OCI-LY3 (cell line): ENCODE data around the gene GPR31.

ENCODE experiments used
- H2AFZ ChIP-seq: fragments of 200-600, 300-600 bp; shearing (Covaris generic); 2 replicates; pipeline ENCODE4 v1.6.0; 2014; ENCODE audit warnings: antibody characterized with exemption, low read depth, low read length
- H3K27ac ChIP-seq: fragments of 200-600, 300-600 bp; sonication (generic); 2 replicates; pipeline ENCODE4 v1.5.1; 2014; ENCODE audit warnings: mild to moderate bottlenecking, low read length, moderate library complexity, mixed read lengths
- H3K27me3 ChIP-seq: fragments of 200-600, 300-600 bp; sonication (generic); 2 replicates; pipeline ENCODE4 v1.6.1; 2014; ENCODE audit warnings: low read depth, low read length, mixed read lengths
- H3K36me3 ChIP-seq: fragments of 200-600, 300-600 bp; sonication (generic); replicated peaks from 2 replicates; pipeline ENCODE3; 2014; ENCODE audit warnings: low read depth, low read length, mixed read lengths
- H3K4me1 ChIP-seq: fragments of 300-600, 200-600 bp; sonication (generic); 2 replicates; pipeline ENCODE4 v1.6.1; 2014; ENCODE audit warnings: low read length, mixed read lengths
- H3K4me2 ChIP-seq: fragments of 200-600, 300-600 bp; sonication (generic); 2 replicates; pipeline ENCODE4 v1.6.1; 2014; ENCODE audit warnings: low read length, mixed read lengths
- H3K4me3 ChIP-seq: fragments of 300-600, 200-600 bp; sonication (generic); 2 replicates; pipeline ENCODE4 v1.5.1; 2014; ENCODE audit warnings: antibody characterized with exemption, mild to moderate bottlenecking, low read length, moderate library complexity
- H3K79me2 ChIP-seq: fragments of 300-600, 200-600 bp; shearing (Covaris generic); 2 replicates; pipeline ENCODE4 v1.6.1; 2014; ENCODE audit warnings: mild to moderate bottlenecking, low read length, mixed read lengths
- H3K9ac ChIP-seq: fragments of 300-600, 200-600 bp; shearing (Covaris generic); 2 replicates; pipeline ENCODE4 v1.6.0; 2014; ENCODE audit warnings: mild to moderate bottlenecking, low read length, moderate library complexity
- H3K9me3 ChIP-seq: fragments of 200-600, 300-600 bp; shearing (Covaris generic); 2 replicates; pipeline ENCODE4 v1.6.1; 2014; ENCODE audit warnings: low read length, mixed read lengths; ENCODE audit not compliant: insufficient read depth
- H4K20me1 ChIP-seq: fragments of 200-600, 300-600 bp; sonication (generic); 2 replicates; pipeline ENCODE4 v1.6.1; 2016; ENCODE audit warnings: low read length, mixed read lengths; ENCODE audit not compliant: insufficient read depth
- EZH2phosphoT487 ChIP-seq: fragments of 200-600 bp; shearing (Covaris generic); IDR thresholded peaks from 2 replicates; pipeline ENCODE4 v1.6.1; 2018; ENCODE audit warnings: antibody characterized with exemption, mixed run types, low read depth
- TF ChIP-seq, protein P1 (sequence below): fragments of 200-600, 300-600 bp; sonication (generic); IDR thresholded peaks from 2 replicates; pipeline ENCODE4 v1.5.1; 2014; ENCODE audit warnings: antibody characterized with exemption, low read length, low read depth

GPR31 gene

DNA sequence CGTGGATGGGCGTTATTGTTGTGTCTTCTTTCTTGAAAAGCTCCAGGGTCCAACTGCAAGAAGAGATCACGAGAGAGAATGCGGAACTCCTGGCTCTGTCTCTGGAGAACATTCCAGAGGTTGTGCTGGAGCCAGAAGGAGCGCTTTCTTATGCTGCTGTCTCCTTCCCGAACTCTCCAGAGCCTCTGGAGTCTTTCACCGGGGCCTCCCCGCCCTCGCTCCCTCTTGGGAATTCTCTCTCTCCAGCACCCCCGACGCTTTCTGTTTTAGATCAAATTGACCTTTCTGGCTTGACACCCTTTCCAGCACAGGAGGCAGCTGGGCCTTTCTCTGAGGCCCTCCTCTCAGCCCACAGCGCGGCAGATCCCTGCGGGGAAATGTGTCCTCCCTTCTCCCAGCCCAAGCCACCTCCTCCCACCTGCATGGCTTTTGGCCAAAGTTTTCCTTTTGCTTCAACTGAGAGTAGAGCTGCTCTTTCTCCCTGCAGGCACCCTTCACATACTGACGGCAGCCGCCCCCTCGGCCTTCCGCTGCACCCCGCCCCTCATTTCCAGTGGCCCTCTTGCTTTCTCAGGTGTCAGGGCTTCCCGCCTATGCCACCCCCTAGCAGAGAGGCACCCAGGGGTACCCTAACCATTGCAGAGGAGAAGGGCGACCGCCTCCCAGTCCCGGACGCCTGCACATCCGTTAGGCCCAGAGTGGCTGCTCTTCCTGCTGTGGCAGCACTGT, 41.5 kb downstream of the GPR31 start:
- no peak overlapping the region for H2AFZ ChIP-seq
- H3K9me3 ChIP-seq: peaks cover 3% of the 10 kb centered on the region; the same call in 1 of the 2 replicates
- H3K9ac ChIP-seq: no peak overlapping the region
- peaks cover 70% of the 10 kb centered on the region for H3K4me1 ChIP-seq
- H3K4me3 ChIP-seq: no peak overlapping the region
- TF ChIP-seq, protein P1, sequence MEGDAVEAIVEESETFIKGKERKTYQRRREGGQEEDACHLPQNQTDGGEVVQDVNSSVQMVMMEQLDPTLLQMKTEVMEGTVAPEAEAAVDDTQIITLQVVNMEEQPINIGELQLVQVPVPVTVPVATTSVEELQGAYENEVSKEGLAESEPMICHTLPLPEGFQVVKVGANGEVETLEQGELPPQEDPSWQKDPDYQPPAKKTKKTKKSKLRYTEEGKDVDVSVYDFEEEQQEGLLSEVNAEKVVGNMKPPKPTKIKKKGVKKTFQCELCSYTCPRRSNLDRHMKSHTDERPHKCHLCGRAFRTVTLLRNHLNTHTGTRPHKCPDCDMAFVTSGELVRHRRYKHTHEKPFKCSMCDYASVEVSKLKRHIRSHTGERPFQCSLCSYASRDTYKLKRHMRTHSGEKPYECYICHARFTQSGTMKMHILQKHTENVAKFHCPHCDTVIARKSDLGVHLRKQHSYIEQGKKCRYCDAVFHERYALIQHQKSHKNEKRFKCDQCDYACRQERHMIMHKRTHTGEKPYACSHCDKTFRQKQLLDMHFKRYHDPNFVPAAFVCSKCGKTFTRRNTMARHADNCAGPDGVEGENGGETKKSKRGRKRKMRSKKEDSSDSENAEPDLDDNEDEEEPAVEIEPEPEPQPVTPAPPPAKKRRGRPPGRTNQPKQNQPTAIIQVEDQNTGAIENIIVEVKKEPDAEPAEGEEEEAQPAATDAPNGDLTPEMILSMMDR: no peak
- TF ChIP-seq EZH2phosphoT487: no peak
- H3K4me2 ChIP-seq: no peak overlapping the region
- peaks cover 2% of the 10 kb centered on the region for H3K36me3 ChIP-seq
- H4K20me1 ChIP-seq: no peaks in the 10 kb centered on the region
- H3K27me3 ChIP-seq: peaks cover 52% of the 10 kb centered on the region
- H3K79me2 ChIP-seq: no peaks in the 10 kb centered on the region
- no peak overlapping the region for H3K27ac ChIP-seq

DNA sequence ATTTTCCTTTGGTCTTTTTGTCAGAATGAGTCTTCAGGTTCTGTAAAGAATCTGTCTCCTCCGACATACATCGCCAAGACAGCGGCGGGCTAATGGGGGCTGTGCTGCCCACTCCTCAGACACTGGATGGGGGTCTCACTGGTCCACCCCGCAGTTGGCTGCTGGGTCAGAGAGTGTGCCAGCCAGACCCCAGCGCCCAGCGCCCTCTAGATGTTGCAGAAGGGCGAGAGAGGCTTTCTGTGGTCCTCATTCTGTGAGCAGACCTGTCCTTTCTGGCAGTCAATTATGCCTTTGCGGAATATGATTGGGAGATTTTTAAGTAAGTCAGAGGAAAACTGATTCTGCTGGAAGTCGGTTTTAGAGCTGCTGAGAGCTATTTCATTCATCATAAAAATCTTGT, 42.7 kb downstream of the GPR31 start:
- peak overlapping the region; percentile 46; the same call in 1 of the 2 replicates for H3K4me3 ChIP-seq

DNA sequence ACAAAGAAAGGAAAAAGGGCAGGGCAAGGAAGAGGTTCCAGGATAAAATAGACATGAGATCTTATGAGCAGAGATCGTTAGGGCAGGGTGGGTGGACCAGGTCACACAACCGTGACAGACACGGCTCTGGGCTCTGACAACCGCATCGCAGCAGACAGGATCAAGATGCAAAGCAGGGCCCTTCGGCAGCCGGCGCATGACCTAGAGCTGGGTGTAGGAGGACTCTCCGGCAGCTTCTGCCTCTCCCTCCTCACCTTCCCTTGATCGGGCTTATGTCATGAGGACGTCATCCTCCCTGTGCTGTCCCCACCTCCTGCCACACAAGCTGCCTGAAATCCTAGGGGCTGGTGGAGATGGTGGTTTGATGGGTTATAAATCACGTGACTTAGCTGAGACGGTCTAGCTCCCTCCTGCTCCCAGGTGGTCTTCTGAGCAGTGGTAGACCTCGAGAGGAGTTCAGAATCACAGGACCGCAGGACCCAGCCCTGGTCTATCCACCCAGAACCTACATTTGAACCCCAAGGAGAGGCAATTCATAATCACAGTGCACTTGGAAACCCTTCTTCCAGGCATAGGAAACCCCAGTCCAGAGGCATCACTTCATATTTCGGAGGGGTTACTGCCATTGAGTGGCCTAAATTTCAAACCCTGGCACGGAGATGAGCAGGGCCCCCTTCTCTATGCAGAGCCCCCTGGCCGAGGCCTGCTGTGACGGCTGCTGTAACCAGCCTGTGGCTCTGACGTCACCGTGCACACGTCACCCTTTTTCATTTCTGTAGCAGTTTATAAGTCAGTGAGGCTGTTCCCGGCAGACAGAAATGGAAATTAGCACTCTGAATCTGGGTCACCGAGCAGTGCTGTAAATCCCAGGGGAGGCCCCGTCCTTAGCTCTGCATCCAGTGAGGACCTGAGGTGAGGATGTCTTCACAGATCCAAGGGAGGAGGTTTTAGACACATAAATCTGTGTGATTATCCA, 43.6 kb downstream of the GPR31 start:
- H3K9ac ChIP-seq: peak overlapping the region; percentile 53
- no peak for TF ChIP-seq EZH2phosphoT487
- TF ChIP-seq, protein P1: no peak
- H3K4me2 ChIP-seq: peak overlapping the region; percentile 97
- no peaks in the 10 kb centered on the region for H3K9me3 ChIP-seq
- no peaks in the 10 kb centered on the region for H3K36me3 ChIP-seq
- peak overlapping the region; percentile 48 for H3K27ac ChIP-seq
- H3K79me2 ChIP-seq: no peaks in the 10 kb centered on the region
- peaks cover 62% of the 10 kb centered on the region for H3K4me1 ChIP-seq
- peak overlapping the region; percentile 46 for H3K4me3 ChIP-seq
- peaks cover 57% of the 10 kb centered on the region for H3K27me3 ChIP-seq
- no peaks in the 10 kb centered on the region for H4K20me1 ChIP-seq
- no peak overlapping the region for H2AFZ ChIP-seq

More for the DNA sequence above, 42.7 kb downstream of the GPR31 start:
- Histone ChIP-seq H3K4me2 (peak overlapping the region; percentile 97), H3K79me2 (no peaks in the 10 kb centered on the region), H4K20me1 (no peaks in the 10 kb centered on the region), H2AFZ (no peak overlapping the region), H3K9ac (no peak overlapping the region), H3K4me1 (peaks cover 67% of the 10 kb centered on the region), H3K9me3 (peaks cover 3% of the 10 kb centered on the region; the same call in 1 of the 2 replicates), H3K27ac (peak overlapping the region; percentile 19; the same call in 1 of the 2 replicates), H3K27me3 (peaks cover 55% of the 10 kb centered on the region), H3K36me3 (peaks cover 2% of the 10 kb centered on the region)
- TF ChIP-seq, protein P1: peak; percentile 52
- no peak for TF ChIP-seq EZH2phosphoT487
